WTC11 (cell line): Measurements from ENCODE around the gene PCGF5.

Experiments used
- CBFB ChIP-seq: sonication (generic); formaldehyde crosslinking; IDR thresholded peaks from 2 replicates; pipeline ENCODE4 v1.8.1; 2022; ENCODE audit warnings: mild to moderate bottlenecking, low read depth, missing genetic modification reagents
- CTCF ChIP-seq: fragments of 200-600 bp; IDR thresholded peaks from 2 replicates; pipeline ENCODE4 v1.8.0; 2022; ENCODE audit warnings: antibody characterized with exemption
- ETV6 ChIP-seq: sonication (generic); formaldehyde crosslinking; IDR thresholded peaks from 2 replicates; pipeline ENCODE4 v1.8.1; 2022; ENCODE audit warnings: mild to moderate bottlenecking, missing genetic modification reagents
- GRHL2 ChIP-seq: fragments of 250-450 bp; sonication (Bioruptor Pico); IDR thresholded peaks from 2 replicates; pipeline ENCODE4 v1.8.0; 2022; ENCODE audit warnings: mild to moderate bottlenecking, moderate library complexity; ENCODE audit not compliant: insufficient replicate concordance, severe bottlenecking
- MAX ChIP-seq: sonication (generic); formaldehyde crosslinking; IDR thresholded peaks from 2 replicates; pipeline ENCODE4 v1.8.0; 2022; ENCODE audit warnings: mild to moderate bottlenecking, missing genetic modification reagents
- NR2C2 ChIP-seq: sonication (generic); formaldehyde crosslinking; IDR thresholded peaks from 2 replicates; pipeline ENCODE4 v1.8.0; 2022; ENCODE audit warnings: mild to moderate bottlenecking, missing genetic modification reagents
- TF ChIP-seq, protein P1 (sequence below): sonication (generic); formaldehyde crosslinking; IDR thresholded peaks from 2 replicates; pipeline ENCODE4 v1.8.1; 2022; ENCODE audit warnings: mild to moderate bottlenecking, missing genetic modification reagents, moderate library complexity, borderline replicate concordance

DNA sequence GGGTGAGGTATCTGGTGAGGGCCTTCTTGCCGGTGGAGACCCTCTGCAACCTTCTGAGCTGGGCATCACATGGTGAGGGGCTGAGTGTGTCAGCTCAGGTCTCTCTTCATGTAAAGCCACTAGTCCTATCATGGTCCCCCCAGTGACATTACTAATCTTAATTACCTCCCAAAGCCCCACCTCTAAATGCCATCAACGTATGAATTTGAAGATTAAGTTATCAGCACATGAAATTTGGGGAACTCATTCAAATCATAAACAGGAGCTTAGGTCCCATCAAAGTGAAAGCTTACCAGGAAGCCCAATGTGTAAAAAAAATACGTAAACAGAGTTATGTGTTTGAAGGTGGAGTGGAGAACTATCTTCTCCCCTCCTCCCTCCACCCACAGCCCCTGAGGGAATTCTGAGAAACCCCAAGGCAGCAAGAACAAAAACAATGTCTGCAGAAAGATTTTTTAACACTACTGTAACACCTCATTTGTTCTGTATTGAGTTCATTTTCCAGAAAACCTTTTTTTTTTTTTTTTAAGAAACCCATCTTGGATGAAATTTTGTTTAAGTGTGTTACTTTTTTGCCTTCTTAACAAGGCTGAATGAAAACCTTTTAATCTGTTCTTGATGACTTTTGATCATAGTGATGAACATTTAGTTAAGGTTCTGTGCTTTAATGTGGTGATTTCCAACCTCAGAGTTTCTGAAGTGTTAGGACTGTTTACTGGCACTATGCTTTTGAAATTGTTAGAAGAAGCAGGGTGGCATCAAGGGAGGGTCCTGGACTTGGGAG is 19.1 kb upstream of the PCGF5 start:
- no peak for TF ChIP-seq NR2C2 (CRISPR knock-in tag)
- TF ChIP-seq CTCF = no peak
- no peak for TF ChIP-seq MAX (CRISPR knock-in tag)
- no peak for TF ChIP-seq GRHL2
- TF ChIP-seq, protein P1, sequence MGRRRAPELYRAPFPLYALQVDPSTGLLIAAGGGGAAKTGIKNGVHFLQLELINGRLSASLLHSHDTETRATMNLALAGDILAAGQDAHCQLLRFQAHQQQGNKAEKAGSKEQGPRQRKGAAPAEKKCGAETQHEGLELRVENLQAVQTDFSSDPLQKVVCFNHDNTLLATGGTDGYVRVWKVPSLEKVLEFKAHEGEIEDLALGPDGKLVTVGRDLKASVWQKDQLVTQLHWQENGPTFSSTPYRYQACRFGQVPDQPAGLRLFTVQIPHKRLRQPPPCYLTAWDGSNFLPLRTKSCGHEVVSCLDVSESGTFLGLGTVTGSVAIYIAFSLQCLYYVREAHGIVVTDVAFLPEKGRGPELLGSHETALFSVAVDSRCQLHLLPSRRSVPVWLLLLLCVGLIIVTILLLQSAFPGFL (CRISPR knock-in tag) = no peak
- no peak for TF ChIP-seq CBFB (CRISPR knock-in tag)
- TF ChIP-seq ETV6 (CRISPR knock-in tag) = no peak
